Kidney (tissue), 14 donors: ENCODE measurements around the gene AVPR1A. TPM values are rescaled to one million over a fixed set of nuclear protein-coding genes. Genes with fewer than 3 reads are reported as not detected.

ENCODE experiments used
- DNase-seq, 5 donors: peaks; one replicate each; pipeline ENCODE4 v3.0.0-alpha.2; 2013 to 2020
- FAIRE-seq: peaks from 2 replicates; lab custom pipeline; 2012; peaks lifted over from hg19 to GRCh38; lab: Jason Lieb, UNC
- H3K27ac ChIP-seq, 2 donors: one replicate each; pipeline ENCODE4 v1.7.0; 2013; ENCODE audit warnings: low read depth in 2 of 2, low read length in 2 of 2, inconsistent platforms in 1 of 2
- H3K27me3 ChIP-seq: one replicate; pipeline ENCODE4 v1.7.1; 2013; ENCODE audit warnings: low read length, inconsistent platforms; ENCODE audit not compliant: control insufficient read depth, insufficient read depth
- H3K36me3 ChIP-seq, 3 donors: one replicate each; pipeline versions ENCODE4 v1.7.0 to v1.7.1; 2013; ENCODE audit warnings: low read length in 3 of 3, control low read depth in 1 of 3, inconsistent platforms in 1 of 3; ENCODE audit not compliant: insufficient read depth in 3 of 3, control insufficient read depth in 2 of 3
- H3K4me1 ChIP-seq, 3 donors: one replicate each; pipeline versions ENCODE4 v1.7.0 to v1.7.1; 2013; ENCODE audit warnings: low read length in 3 of 3, inconsistent platforms in 1 of 3, low read depth in 1 of 3; ENCODE audit not compliant: control insufficient read depth in 2 of 3, insufficient read depth in 2 of 3
- H3K4me3 ChIP-seq, 3 donors: one replicate each; pipeline versions ENCODE4 v1.7.0 to v1.8.1; 2013; ENCODE audit warnings: low read length in 3 of 3, control low read depth in 1 of 3, inconsistent platforms in 1 of 3
- H3K9ac ChIP-seq, 3 donors: one replicate each; pipeline versions ENCODE4 v1.7.0 to v1.7.1; 2013; ENCODE audit warnings: low read length in 3 of 3, control low read depth in 1 of 3, inconsistent platforms in 1 of 3
- H3K9me3 ChIP-seq, 3 donors: one replicate each; pipeline versions ENCODE4 v1.7.0 to v1.7.1; 2013; ENCODE audit warnings: low read length in 3 of 3, control low read depth in 1 of 3, inconsistent platforms in 1 of 3; ENCODE audit not compliant: control insufficient read depth in 2 of 3, insufficient read depth in 1 of 3
- CTCF ChIP-seq: IDR thresholded peaks from 3 replicates; pipeline ENCODE4 v1.5.1; 2012; ENCODE audit warnings: mild to moderate bottlenecking, moderate library complexity, borderline replicate concordance; ENCODE audit not compliant: insufficient read depth; ENCODE audit errors: extremely low read depth
- intact Hi-C: fragments of 100-400 bp; cut with DNase I; formaldehyde crosslinking; loops from one replicate; pipeline ENCODE4 v1.11.1; 2022
- polyA plus RNA-seq: library from polyadenylated mRNA; stranded (reverse); fragments of 350-450 nt; fragmentation: Illumina TruSeq; extraction: RNeasy Lipid Tissue Mini Kit (QIAGEN cat#74804); gene quantifications from one replicate; pipeline ENCODE4 v1.2.3, GENCODE V29; 2014; ENCODE audit warnings: low read depth, low replicate concordance; ENCODE audit not compliant: insufficient read depth
- total RNA-seq: library from RNA; stranded (reverse); fragmentation: NEBNext Ultra II Directional; extraction: Animal tissue kit (Norgen Biotek cat#: 25700); gene quantifications from one replicate; pipeline ENCODE4 v1.2.1, GENCODE V29; 2021
- donor health status: control.
- donor health status: control.
- donor health status: control.
- donor health status: control.
- donor health status: control.
- donor health status: DM: yes; HTN: yes; CAD: no.
- donor health status: Normal renal cell carcinoma (clear cell type).

AVPR1A gene
- total and polyA plus RNA-seq, 2 donors from 2014 or later: 4.5 to 5.4 TPM

- intact Hi-C loops: no loop called here
- H3K9me3 ChIP-seq: no peaks in the 10 kb centered on the region
- peak overlapping the region; percentile 60 to 86 (median 62) for H3K4me3 ChIP-seq
- peak; percentile 78 for TF ChIP-seq CTCF
- H3K9ac ChIP-seq: no peak overlapping the region
- H3K27me3 ChIP-seq: peaks cover 25% of the 10 kb centered on the region
- FAIRE-seq: no peak
- H3K27ac ChIP-seq: peak overlapping the region in 1 of 2 donors; percentile 3
- DNase-seq: peak; percentile 65 to 91 (median 83)
- H3K36me3 ChIP-seq: no peaks in the 10 kb centered on the region
- H3K4me1 ChIP-seq: peaks cover 0 to 18% (median 0%) of the 10 kb centered on the region in 3 donors
Observed at GRCh38 chr12:63151623-63152320, 771 bp upstream of the AVPR1A start.

DNA sequence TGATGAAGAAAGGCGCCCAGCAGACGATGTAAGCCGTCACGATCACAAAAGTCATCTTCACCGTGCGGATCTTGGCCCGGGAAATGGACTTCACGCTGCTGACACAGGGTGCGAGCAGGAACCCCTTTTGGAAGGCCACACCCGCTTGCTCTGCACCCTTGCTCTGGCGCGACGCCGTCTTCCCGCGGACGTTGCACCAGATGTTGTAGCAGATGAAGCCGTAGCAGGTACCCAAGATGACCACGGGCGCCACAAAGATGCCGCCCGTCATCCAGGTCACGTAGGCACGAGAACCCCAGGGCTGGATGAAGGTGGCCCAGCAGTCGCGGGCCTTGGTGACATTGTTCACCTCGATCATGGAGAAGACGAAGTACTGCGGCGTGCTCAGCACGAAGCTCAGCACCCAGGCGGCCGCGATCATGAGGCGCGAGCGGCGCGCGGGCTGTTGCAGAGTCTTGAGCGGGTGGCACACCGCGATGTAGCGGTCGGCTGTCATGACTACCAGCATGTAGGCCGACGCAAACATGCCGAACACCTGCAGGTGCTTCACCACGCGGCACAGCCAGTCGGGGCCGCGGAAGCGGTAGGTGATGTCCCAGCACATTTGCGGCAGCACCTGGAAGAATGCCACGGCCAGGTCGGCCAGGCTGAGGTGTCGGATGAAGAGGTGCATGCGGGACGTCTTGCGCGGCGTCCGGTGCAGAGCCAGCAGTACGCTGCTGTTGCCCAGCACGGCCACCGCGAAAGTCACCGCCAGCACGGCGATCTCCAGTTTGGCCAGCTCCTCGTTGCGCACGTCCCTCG lies 890 bp downstream of the AVPR1A start:
- H3K27ac ChIP-seq: no peak overlapping the region
- peak; percentile 48 to 80 (median 61) for DNase-seq
- H3K9me3 ChIP-seq: no peaks in the 10 kb centered on the region
- intact Hi-C loops: no loop called here
- H3K36me3 ChIP-seq: no peaks in the 10 kb centered on the region
- H3K4me1 ChIP-seq: peaks cover 0 to 18% (median 0%) of the 10 kb centered on the region in 3 donors
- no peak for FAIRE-seq
- TF ChIP-seq CTCF: no peak
- H3K27me3 ChIP-seq: peaks cover 25% of the 10 kb centered on the region
- peak overlapping the region; percentile 3 to 86 (median 62) for H3K4me3 ChIP-seq
- H3K9ac ChIP-seq: no peak overlapping the region

DNA sequence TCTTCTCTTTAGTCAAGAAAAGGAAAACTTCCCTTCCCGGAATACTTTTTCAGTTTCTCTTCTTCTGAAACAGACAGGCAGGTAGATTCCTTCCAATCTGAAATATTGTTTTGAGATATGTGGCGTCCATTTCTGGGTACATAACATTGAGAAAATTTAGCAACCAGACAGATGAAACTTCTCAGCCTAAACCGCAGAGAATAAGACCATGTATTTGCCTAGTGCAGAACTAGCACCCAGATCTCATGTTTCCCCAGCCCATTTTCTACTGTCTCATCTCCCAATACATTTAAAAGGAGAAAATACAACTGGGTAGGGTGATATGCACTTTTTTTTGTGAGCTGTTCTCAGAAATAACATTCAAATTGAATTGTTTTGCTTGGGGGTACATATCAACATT lies 6.4 kb downstream of the AVPR1A start:
- Histone ChIP-seq H3K27me3 (peaks cover 15% of the 10 kb centered on the region), H3K4me3 (no peak overlapping the region), H3K9ac (no peak overlapping the region), H3K9me3 (no peaks in the 10 kb centered on the region), H3K27ac (no peak overlapping the region), H3K4me1 (no peaks in the 10 kb centered on the region), H3K36me3 (no peaks in the 10 kb centered on the region)
- DNase-seq (no peak), FAIRE-seq (no peak)
- intact Hi-C loops: no loop called here
- no peak for TF ChIP-seq CTCF
